T-helper 2 cell (primary cell): Measurements from ENCODE around the gene SYK.
A peak's percentile ranks its signal among the peaks of the same experiment; 100 is the strongest.
"Not testable (repeated sequence)": the region's sequence is repeated elsewhere in the genome, so short reads cannot be mapped to it uniquely, and the experiment has no call there.

Experiments
- DNase-seq, 5 experiments: peaks; one replicate each; pipeline versions ENCODE4 v3.0.0 to v3.0.0-alpha.2; 2012 to 2022
- total RNA-seq, 2 donors: gene quantifications; one replicate each; lab custom pipeline; 2026; lab: John Stamatoyannopoulos, UW

Gene SYK
- 0 to 1.5 reads per million in 2 donors for total RNA-seq

GRCh38 chr9:90801241-90801972 is at the start of gene SYK:
Gene SYK, plus strand, starts transcription at chr9:90801819. Its CDS starts 42,080 bp downstream, at chr9:90843899.
- no peak for DNase-seq

GRCh38 chr9:90755514-90756371 is 45.9 kb upstream of the SYK start:
- peak in 3 of 5 experiments; percentile 6 to 46 (median 37) for DNase-seq

GRCh38 chr9:90760577-90760976 is 41.0 kb upstream of the SYK start:
- peak in 1 of 5 experiments; percentile 12 for DNase-seq

- no peak for DNase-seq
These were observed 34.9 kb upstream of the SYK start for GRCh38 chr9:90766731-90767130.

- no peak for DNase-seq
These were observed 34.0 kb upstream of the SYK start for GRCh38 chr9:90767523-90768100.

- DNase-seq: no peak
These were observed 31.4 kb upstream of the SYK start for GRCh38 chr9:90770182-90770738.

GRCh38 chr9:90770927-90771326 is 30.7 kb upstream of the SYK start:
- no peak for DNase-seq

GRCh38 chr9:90772386-90772785 is 29.2 kb upstream of the SYK start:
- no peak for DNase-seq

- DNase-seq: no peak
These were observed 28.0 kb upstream of the SYK start for GRCh38 chr9:90773617-90774016.

- no peak for DNase-seq
These were observed 27.5 kb upstream of the SYK start for GRCh38 chr9:90774071-90774470.

- DNase-seq: no peak
These were observed 26.9 kb upstream of the SYK start for GRCh38 chr9:90774682-90775081.

GRCh38 chr9:90775657-90776056 is 26.0 kb upstream of the SYK start:
- no peak for DNase-seq

- no peak for DNase-seq
These were observed 22.9 kb upstream of the SYK start for GRCh38 chr9:90778746-90779145.

GRCh38 chr9:90783552-90783951 is 18.1 kb upstream of the SYK start:
- DNase-seq: no peak

- no peak for DNase-seq
These were observed 17.7 kb upstream of the SYK start for GRCh38 chr9:90783964-90784363.

- no peak for DNase-seq
These were observed 13.7 kb upstream of the SYK start for GRCh38 chr9:90787771-90788460.

- DNase-seq: not testable (repeated sequence)
These were observed 13.1 kb upstream of the SYK start for GRCh38 chr9:90788527-90788926.

- no peak for DNase-seq
These were observed 12.2 kb upstream of the SYK start for GRCh38 chr9:90789408-90789807.

GRCh38 chr9:90789862-90790261 is 11.8 kb upstream of the SYK start:
- DNase-seq: no peak

- not testable (repeated sequence) for DNase-seq
These were observed 8.6 kb upstream of the SYK start for GRCh38 chr9:90793024-90793423.

- DNase-seq: no peak
These were observed 7.9 kb upstream of the SYK start for GRCh38 chr9:90793729-90794128.

GRCh38 chr9:90795084-90795483 is 6.5 kb upstream of the SYK start:
- no peak for DNase-seq
